Prostate gland (tissue), 2 donors: ENCODE data around the gene HTATIP2. TPM values are rescaled to one million over a fixed set of nuclear protein-coding genes. Genes with fewer than 3 reads are reported as not detected.

ENCODE experiments used
- DNase-seq: peaks from one replicate; pipeline ENCODE4 v3.0.0-alpha.2; 2019; ENCODE audit warnings: low spot score
- H3K27ac ChIP-seq, 2 donors: fragments of 200-600 bp; sonication (generic); 2 replicates each; pipeline ENCODE4 v1.5.1; 2017 to 2019
- H3K27me3 ChIP-seq: fragments of 200-600 bp; sonication (generic); replicated peaks from 2 replicates; pipeline ENCODE4 v1.5.1; 2019; ENCODE audit not compliant: insufficient read depth
- H3K36me3 ChIP-seq, 2 donors: fragments of 200-600 bp; sonication (generic); 1 replicate in 1 of 2; 2 replicates in 1 of 2; pipeline versions ENCODE4 v1.5.1 to v1.8.1; 2017 to 2019
- H3K4me1 ChIP-seq: fragments of 200-600 bp; sonication (generic); replicated peaks from 2 replicates; pipeline ENCODE4 v1.5.1; 2019
- H3K4me3 ChIP-seq, 2 donors: fragments of 200-600 bp; sonication (generic); 2 replicates each; pipeline ENCODE4 v1.5.1; 2017 to 2019
- H3K9me3 ChIP-seq: fragments of 200-600 bp; sonication (generic); 2 replicates; pipeline ENCODE4 v1.5.1; 2017
- CTCF ChIP-seq, 4 experiments: fragments of 200-600 bp in 2 of 4; fragments of 450-650 bp in 2 of 4; sonication (generic) in 2 of 4; IDR thresholded peaks; 1 replicate in 3 of 4; 2 replicates in 1 of 4; pipeline ENCODE4 v1.5.1; 2016 to 2019; ENCODE audit warnings: antibody characterized with exemption in 4 of 4, mild to moderate bottlenecking in 2 of 4, moderate library complexity in 2 of 4
- POLR2A ChIP-seq: fragments of 450-650 bp; IDR thresholded peaks from one replicate; pipeline ENCODE4 v1.6.1; 2016; ENCODE audit warnings: antibody characterized with exemption, mild to moderate bottlenecking
- POLR2AphosphoS5 ChIP-seq: sonication (generic); formaldehyde crosslinking; IDR thresholded peaks from one replicate; pipeline ENCODE4 v1.6.1; 2017; ENCODE audit warnings: antibody characterized with exemption
- WGBS: methylation state at CpG from one replicate; pipeline ENCODE4 v1.1.5; 2018; 5-methylcytosine and 5-hydroxymethylcytosine counted together
- intact Hi-C: fragments of 100-400 bp; cut with DNase I; formaldehyde crosslinking; loops from one replicate; pipeline ENCODE4 v1.14.2; 2022
- total RNA-seq, 2 donors: library from RNA; depleted of rRNA; stranded (reverse); fragments of >200 nt; gene quantifications; one replicate each; pipeline ENCODE4 v1.1.0, GENCODE V29; 2016

Gene HTATIP2
- total RNA-seq, 2 donors from 2014 or later, result 35.1 to 48.0 TPM

- H3K27me3 ChIP-seq, result no peaks in the 10 kb centered on the region
- intact Hi-C loops, result no loop called here
- TF ChIP-seq POLR2AphosphoS5 (no peak), CTCF (IDR thresholded peaks at IDR 0.05) (no peak), POLR2A (no peak)
- H3K9me3 ChIP-seq, result no peaks in the 10 kb centered on the region
- H3K4me1 ChIP-seq, result no peaks in the 10 kb centered on the region
- no peaks in the 10 kb centered on the region for H3K36me3 ChIP-seq
- DNase-seq, result no peak
- no peak overlapping the region for H3K27ac ChIP-seq
- no peak overlapping the region for H3K4me3 ChIP-seq
These were observed 6.3 kb downstream of the HTATIP2 start for GRCh38 chr11:20369826-20370225.

DNA sequence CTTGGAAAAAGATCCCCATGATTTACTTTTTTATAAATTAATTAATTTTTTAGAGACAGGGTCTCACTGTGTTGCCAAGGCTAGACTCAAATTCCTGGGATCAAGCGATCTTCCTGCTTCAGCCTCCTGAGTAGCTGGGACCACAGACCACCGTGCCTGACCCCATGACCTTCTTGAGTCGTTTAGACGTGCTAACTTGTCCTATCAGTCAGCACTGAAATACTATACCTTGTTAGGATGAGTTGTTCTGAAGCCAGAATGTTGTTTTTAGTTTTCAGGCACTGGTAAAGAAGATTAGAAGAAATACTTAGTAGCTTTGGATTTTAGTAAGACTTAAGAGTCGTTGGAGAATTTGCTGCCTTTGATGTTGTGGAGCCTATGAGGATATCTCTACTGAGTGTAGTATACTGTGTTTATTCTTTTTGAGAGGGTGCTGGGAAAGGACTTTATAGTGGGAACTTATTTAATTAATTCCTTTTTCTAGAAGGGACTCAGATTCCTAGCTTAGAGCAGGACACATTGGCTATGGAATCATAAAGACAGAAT, 8.6 kb downstream of the HTATIP2 start:
- no peak overlapping the region for H3K27ac ChIP-seq
- no peaks in the 10 kb centered on the region for H3K36me3 ChIP-seq
- WGBS, result 67% methylated on average over 5 of the region's 5 CpGs
- TF ChIP-seq POLR2A (no peak), POLR2AphosphoS5 (no peak), CTCF (IDR thresholded peaks at IDR 0.05) (no peak)
- no peaks in the 10 kb centered on the region for H3K9me3 ChIP-seq
- no peaks in the 10 kb centered on the region for H3K27me3 ChIP-seq
- no peaks in the 10 kb centered on the region for H3K4me1 ChIP-seq
- intact Hi-C loops, result no loop called here
- no peak overlapping the region for H3K4me3 ChIP-seq
- DNase-seq, result no peak

GRCh38 chr11:20373147-20373546, 9.6 kb downstream of the HTATIP2 start:
- no peak for DNase-seq
- no peaks in the 10 kb centered on the region for H3K27me3 ChIP-seq
- no peaks in the 10 kb centered on the region for H3K9me3 ChIP-seq
- WGBS, result 91% methylated on average over 13 of the region's 13 CpGs
- H3K4me1 ChIP-seq, result no peaks in the 10 kb centered on the region
- H3K36me3 ChIP-seq, result no peaks in the 10 kb centered on the region
- TF ChIP-seq POLR2AphosphoS5, result no peak
- intact Hi-C loops, result no loop called here
- no peak overlapping the region for H3K27ac ChIP-seq
- H3K4me3 ChIP-seq, result no peak overlapping the region

DNA sequence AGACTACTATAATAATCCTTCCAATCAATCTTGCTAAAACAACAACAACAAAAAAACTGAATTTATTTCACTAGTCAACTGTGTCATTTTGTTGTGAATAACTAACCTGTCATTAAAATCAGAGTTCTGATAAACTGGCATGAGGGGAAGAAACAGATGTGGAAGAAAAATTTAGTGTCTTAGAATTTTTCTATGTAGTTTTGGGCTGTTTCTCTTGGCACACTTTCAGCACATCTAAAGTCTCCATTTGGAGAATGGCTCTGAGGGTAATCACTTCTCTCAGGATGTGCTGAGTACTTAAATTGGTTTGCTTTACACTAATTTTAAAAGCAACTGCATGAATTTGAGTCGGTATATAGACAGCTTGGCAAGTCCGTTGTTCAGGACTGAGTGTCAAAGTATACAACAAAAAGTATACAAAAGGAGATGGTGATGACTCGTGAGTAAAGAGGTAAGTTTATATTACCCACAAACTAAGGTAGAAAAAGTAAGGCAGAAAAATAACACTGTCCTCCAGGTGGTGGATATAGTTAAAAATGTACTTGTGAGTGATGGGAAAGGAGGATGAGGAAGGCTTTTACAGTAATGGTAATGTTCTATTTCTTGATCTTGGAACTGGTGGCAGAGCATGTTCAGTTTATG, 10.2 kb downstream of the HTATIP2 start:
- 66% methylated on average over 3 of the region's 3 CpGs for WGBS
- DNase-seq, result no peak
- H3K36me3 ChIP-seq, result no peaks in the 10 kb centered on the region
- no peaks in the 10 kb centered on the region for H3K9me3 ChIP-seq
- H3K27me3 ChIP-seq, result no peaks in the 10 kb centered on the region
- intact Hi-C loops, result no loop called here
- no peak overlapping the region for H3K4me3 ChIP-seq
- H3K27ac ChIP-seq, result no peak overlapping the region
- H3K4me1 ChIP-seq, result no peaks in the 10 kb centered on the region
- TF ChIP-seq POLR2A (no peak), POLR2AphosphoS5 (no peak), CTCF (IDR thresholded peaks at IDR 0.05) (no peak)

- 91% methylated on average over 9 of the region's 9 CpGs for WGBS
- Histone ChIP-seq H3K4me3 (no peak overlapping the region), H3K27me3 (no peaks in the 10 kb centered on the region), H3K36me3 (no peaks in the 10 kb centered on the region), H3K9me3 (no peaks in the 10 kb centered on the region), H3K4me1 (no peaks in the 10 kb centered on the region), H3K27ac (no peak overlapping the region)
- intact Hi-C loops, result no loop called here
- TF ChIP-seq CTCF (IDR thresholded peaks at IDR 0.05) (no peak), POLR2A (no peak), POLR2AphosphoS5 (no peak)
- no peak for DNase-seq
These were observed 11.3 kb downstream of the HTATIP2 start for GRCh38 chr11:20374741-20375300.
